ENCODE measurements around the gene PHRF1. TPM values are rescaled to one million over a fixed set of nuclear protein-coding genes. Genes with fewer than 3 reads are reported as not detected.
A peak's percentile ranks its signal among the peaks of the same experiment; 100 is the strongest.

The PHRF1 gene
- total and polyA plus RNA-seq, 9 of the 15 experiments (the other 6 are each of a cell fraction or from before 2014, with no cell fraction given), result 0.07 to 37.2 (median 7.7) TPM

DNA sequence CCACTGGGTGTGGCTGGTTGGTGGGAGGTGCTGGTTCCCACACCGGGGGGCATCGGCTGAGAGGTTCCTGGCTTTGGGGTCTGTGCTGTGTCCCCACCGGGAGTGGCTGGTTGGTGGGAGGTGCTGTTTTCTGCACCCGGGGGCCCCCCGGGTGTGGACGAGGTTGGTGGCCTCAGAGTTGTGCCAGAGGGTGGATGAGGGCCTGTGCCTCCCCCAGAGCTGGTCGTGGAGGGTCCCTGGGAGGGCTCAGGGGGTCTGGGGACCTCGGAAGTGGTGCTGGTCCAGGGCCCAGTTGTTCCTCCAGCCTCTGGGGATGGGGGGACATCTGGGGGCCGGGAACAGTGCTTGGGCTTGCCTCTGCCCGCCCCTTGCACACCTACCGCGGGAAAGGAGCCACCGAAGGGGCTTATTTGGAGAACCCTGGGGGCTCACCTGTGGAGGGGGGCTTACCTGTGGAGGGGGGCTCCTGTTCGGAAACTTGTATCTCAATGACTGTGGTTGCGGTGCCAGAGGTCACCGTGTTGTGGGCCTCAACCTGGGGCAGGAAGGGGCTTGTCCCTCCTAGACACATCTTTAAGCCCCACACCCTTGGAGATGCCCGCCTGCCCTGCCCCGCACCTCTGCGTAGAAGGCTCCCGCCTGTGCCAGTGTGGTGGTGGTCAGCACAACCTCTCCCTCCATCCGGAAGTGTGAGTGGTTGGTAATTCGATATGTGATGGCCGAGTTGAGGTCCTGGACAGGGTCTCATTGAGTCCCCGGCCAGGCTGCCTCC lies 42.8 kb downstream of the PHRF1 start:
- Histone ChIP-seq H3K4me1 (replicated peaks in 1 of 2; ENCODE audit: control insufficient read depth in 2 of 2, insufficient read depth in 2 of 2, low read length in 2 of 2) (peaks cover 8 to 75% of the 10 kb centered on the region in 2 experiments), H3K4me2 (ENCODE audit: insufficient read depth, low read length) (no peak overlapping the region), H3K9me3 (replicated peaks; ENCODE audit: control insufficient read depth, insufficient read depth, low read depth, low read length) (no peaks in the 10 kb centered on the region), H3K79me2 (ENCODE audit: control insufficient read depth, insufficient read depth, low read length) (peaks cover 4% of the 10 kb centered on the region; the same call in 1 of the 3 replicates), H3K27me3 (ENCODE audit: control insufficient read depth in 2 of 2, insufficient read depth in 2 of 2, low read length in 2 of 2) (no peaks in the 10 kb centered on the region), H2AFZ (ENCODE audit: low read depth, low read length) (no peak overlapping the region), H4K20me1 (replicated peaks; ENCODE audit: control insufficient read depth, insufficient read depth, low read length) (no peaks in the 10 kb centered on the region; the same call in 1 of the 2 replicates), H3K9ac (ENCODE audit: insufficient read depth in 1 of 2, low read depth in 2 of 2, low read length in 2 of 2) (peak overlapping the region in 1 of 2 experiments; percentile 60; a peak in 2 of 4 replicates), H3K36me3 (ENCODE audit: control insufficient read depth, insufficient read depth, low read length) (peaks cover 51% of the 10 kb centered on the region; the same call in 2 of the 3 replicates), H3K27ac (ENCODE audit: extremely low read depth, low read depth, low read length) (no peak overlapping the region), H3K4me3 (no peak overlapping the region), H3K9me1 (ENCODE audit: control insufficient read depth, insufficient read depth, low read length) (peaks cover 6% of the 10 kb centered on the region)
- no TSS peak for BruUV-seq (replicated peaks)
- FAIRE-seq (no peak), DNase-seq (ENCODE audit: extremely low read depth in 1 of 4, low spot score in 3 of 4) (no peak), ATAC-seq (no peak)
- in situ Hi-C loops (cut with MboI) (no loop called here), intact Hi-C loops (cut with micrococcal nuclease) (loop anchor here (10.0 kb wide), 1 partner anchor 64 kb away; no protein-coding TSS in a partner anchor)
- ChIA-PET CTCF (ENCODE audit: low intra/inter-chr PET ratio) (no interaction called here), POLR2A (no interaction called here)
- TF ChIP-seq RBM22 (IDR thresholded peaks at IDR 0.05; ENCODE audit: low read depth, low read length, poor library complexity, severe bottlenecking) (peak; percentile 67), HMG20B (CRISPR knock-in tag; IDR thresholded peaks at IDR 0.05) (no peak), CREB1 (IDR thresholded peaks at IDR 0.05) (no peak), CREB1 (CRISPR knock-in tag; IDR thresholded peaks at IDR 0.05) (no peak), BRD9 (IDR thresholded peaks at IDR 0.05; ENCODE audit: low read depth, partially characterized antibody) (no peak), CBFB (CRISPR knock-in tag; IDR thresholded peaks at IDR 0.05) (no peak), POLR2G (IDR thresholded peaks at IDR 0.05; ENCODE audit: low read depth, low read length) (peak; percentile 57)
- TF ChIP-seq, protein P1, sequence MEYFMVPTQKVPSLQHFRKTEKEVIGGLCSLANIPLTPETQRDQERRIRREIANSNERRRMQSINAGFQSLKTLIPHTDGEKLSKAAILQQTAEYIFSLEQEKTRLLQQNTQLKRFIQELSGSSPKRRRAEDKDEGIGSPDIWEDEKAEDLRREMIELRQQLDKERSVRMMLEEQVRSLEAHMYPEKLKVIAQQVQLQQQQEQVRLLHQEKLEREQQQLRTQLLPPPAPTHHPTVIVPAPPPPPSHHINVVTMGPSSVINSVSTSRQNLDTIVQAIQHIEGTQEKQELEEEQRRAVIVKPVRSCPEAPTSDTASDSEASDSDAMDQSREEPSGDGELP (CRISPR knock-in tag; IDR thresholded peaks at IDR 0.05; ENCODE audit: borderline replicate concordance), result no peak
- WGBS (ENCODE audit: insufficient coverage, low coverage, missing lambda C conversion rate), result 90% methylated on average over 23 of the region's 24 CpGs

All from K562 (cell line).